ENCODE measurements around the gene GPATCH3.
"Not testable (repeated sequence)": the region's sequence is repeated elsewhere in the genome, so short reads cannot be mapped to it uniquely, and the experiment has no call there.

The GPATCH3 gene

DNA sequence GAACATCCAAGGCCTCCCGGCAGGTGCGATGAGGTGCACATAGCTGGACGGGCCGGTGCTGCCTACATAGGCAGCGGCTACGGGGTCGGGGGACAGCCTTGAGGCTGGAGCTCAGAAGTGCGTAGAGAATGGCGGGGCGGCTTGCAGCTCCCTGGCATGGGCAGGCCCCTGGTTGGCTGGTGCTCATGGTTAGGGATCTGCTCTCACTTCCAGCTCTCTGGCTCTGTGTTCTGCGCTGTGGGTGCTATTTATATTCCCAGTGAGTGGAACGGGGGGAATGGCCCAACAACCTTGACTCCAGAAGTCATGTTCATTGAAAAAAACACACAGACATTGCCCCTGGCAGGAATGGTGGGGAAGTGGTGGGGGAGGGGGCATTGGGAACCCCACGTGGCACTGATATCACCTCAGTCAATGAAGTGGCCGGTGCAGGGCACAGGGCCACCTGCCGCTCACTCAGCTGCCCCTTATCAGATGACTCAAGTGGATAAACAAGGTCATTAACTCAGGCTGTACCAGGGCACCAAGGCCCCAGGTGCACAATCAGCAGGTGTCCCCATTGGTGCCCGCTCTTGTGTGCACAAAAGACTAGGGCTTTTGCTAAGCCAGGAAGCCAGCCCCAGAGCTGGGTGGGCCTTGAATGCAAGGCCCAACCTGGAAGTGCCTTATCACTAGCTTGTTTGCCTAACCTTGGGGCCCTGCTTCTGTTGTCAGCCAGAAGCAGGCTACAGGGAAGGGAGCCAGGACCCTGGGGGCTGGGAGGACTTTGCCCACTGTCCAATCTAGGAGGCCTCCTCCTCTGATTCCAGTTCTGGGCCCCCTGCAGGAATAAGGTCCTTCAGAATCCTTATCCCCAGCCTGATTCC lies 13.7 kb upstream of the GPATCH3 start, which contains the start of gene NR0B2:
TSS of gene NR0B2 (minus strand) at position 222 of the 866 bp plus-strand sequence. CDS start at position 187, 35 bp downstream.
- no peak for DNase-seq (ENCODE audit: low read depth in 2 of 2, low spot score in 1 of 2)

DNA sequence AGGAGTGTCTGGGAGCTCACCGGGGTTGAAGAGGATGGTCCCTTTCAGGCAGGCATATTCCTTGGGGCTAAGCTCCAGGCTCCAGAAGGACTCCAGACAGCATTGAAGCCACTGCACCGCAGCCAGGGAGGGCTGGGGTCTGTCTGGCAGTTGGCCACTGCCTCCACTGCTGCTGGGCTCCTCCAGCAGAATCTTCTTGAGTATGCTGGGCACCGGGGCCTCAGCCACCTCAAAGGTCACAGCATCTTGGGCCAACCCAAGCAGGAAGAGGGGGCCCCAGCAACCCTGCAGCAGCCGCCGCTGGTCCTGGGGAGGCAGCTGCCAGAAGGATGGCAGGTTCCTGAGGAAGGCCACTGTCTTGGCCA lies 13.1 kb upstream of the GPATCH3 start:
- DNase-seq (ENCODE audit: low read depth in 2 of 2, low spot score in 1 of 2) = no peak

DNA sequence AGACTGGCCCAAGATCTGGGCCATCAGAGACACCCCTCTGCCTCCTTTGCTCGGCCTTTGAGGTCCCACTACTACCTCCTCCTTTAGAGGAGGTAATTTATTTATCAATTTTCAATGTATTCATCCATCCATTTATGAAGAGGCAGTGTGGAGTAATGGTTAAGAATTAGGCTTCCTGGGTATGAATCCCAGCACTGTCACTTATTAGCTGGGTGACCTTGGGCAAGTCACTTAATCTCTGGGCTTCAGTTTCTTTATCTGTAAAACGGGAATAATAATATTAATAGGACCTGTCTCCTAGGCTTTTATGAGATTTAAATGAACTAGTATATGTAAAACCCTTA lies 11.9 kb upstream of the GPATCH3 start:
- no peak for DNase-seq (ENCODE audit: low read depth in 2 of 2, low spot score in 1 of 2)

DNA sequence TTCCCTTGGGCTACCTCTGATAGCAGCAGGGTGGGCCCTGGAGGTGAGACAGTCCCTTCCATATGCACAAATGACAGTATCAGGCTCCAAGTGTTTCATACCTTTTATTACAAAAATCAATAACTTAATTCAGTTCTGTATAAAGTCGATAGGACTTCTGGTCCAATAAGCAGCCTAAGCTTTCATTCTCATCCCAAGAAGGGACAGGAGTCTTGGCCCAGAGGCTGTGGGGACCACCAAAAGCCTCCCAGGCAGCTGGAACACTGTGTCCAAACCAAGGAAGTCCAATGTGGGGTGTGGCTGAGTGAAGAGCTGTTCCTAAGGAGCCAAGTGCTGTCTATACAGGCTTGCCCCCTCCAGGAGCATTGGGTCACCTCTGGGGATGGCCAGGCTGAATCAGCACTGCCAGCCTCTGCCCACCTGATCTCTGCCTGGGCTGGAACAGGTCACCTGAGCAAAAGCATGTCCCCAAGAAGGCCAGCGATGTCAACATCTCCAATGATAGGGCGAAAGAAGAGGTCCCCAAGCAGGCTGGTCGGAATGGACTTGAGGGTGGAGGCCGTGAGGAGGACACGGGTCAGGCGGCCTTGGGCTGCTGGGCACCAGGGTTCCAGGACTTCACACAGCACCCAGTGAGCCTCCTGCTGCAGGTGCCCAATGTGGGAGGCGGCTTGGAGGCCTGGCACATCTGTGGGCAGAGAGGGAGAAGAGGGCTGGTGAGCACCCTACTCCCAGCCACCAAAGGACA lies 11.3 kb upstream of the GPATCH3 start:
- no peak for DNase-seq (ENCODE audit: low read depth in 2 of 2, low spot score in 1 of 2)

DNA sequence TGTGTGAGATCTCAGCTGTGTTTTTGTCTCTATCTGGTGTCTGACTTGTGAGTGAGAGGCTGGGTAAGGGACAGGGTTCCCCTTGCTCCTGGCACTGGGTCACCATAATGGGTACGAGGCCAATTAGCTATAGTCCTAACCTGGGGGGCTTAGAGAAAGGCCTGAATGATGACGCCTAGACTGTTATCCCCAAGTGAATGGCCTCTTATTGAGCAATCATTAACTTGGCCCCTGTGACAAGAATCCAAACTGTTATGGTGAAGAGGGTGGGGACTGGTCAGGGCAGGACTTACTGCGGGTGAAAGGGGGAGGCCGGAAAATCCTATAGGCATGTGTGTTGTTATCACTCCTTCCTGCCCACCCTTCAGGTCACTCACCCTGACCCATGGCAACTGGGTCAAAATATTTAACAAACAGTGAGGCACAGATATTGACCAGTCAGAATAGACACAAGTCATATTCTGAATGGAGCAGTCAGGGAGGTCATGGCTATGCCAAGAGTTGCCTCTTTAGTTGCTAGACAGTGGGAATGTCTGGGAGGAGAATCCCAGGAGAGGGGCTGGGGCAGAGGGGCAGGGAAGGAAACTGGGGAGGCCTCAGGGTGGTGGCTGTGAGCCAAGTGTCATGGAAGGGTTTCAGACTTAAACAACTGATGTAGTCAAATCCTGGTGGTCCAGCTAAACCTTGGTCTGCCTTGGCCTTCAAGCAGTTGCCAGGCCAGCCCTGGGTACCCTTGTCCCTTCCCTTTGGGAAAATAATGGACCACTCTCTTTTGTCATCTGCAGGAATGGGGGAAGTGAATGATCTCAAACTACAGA lies 10.3 kb upstream of the GPATCH3 start:
- no peak for DNase-seq (ENCODE audit: low read depth in 2 of 2, low spot score in 1 of 2)

DNA sequence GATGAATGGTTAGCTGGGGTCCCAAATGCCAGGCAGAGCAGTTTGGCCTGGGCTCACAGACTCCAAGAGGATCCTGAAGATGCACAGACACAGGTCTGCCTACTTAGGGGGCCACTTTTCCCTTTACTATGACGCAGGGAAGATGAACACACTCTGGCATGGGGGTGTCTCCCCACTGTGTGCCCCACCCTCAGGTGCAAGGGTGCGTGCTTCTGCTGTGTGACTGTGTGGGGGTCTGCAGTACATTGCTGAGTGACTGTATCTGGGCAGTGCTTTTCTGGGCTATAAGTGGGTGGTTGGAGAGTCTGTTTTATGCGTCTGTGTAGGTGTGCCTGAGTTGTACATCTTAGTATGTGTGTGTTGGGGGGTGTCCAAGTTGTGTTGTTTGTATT lies 9.7 kb upstream of the GPATCH3 start:
- no peak for DNase-seq (ENCODE audit: low read depth in 2 of 2, low spot score in 1 of 2)

DNA sequence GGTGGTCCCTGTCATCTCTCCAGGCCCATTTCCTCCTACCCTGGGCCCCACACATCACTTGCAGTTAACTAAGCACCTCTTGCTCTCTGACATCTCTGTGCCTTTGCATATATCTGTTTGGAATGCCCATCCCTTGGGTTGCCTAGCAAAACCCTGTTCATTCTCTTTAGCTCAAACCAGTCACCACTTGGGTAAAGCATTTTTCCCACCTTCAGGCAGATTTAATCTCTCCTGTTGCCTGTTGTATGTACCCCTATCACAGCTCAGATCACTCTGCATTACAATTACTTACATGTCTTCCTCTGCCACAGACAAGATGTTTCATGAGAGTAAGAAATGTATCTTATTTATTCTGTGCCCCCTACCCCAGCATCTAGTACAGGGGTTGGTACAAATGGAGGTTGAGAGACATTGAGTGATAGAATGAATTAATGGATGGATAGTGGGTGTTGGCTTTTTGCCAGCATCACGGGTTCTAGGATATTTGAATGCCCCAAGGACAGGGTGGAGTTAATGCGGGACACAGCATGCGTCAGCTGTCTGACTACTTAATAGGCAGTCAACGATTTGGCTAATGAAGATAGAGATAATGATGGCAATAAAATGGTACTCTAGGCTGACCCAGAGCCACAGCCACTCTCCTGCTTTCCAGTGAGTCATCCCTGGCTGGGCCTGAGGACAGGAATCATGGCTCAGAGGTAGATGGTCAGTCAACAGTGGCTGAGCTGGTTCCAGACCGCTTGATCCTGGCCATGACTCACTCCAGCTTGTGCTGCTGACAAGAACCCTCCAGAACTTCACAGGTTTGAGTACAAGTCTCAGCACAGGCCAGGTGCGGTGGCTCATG lies 7.0 kb upstream of the GPATCH3 start:
- DNase-seq (ENCODE audit: low read depth in 2 of 2, low spot score in 1 of 2) = no peak

DNA sequence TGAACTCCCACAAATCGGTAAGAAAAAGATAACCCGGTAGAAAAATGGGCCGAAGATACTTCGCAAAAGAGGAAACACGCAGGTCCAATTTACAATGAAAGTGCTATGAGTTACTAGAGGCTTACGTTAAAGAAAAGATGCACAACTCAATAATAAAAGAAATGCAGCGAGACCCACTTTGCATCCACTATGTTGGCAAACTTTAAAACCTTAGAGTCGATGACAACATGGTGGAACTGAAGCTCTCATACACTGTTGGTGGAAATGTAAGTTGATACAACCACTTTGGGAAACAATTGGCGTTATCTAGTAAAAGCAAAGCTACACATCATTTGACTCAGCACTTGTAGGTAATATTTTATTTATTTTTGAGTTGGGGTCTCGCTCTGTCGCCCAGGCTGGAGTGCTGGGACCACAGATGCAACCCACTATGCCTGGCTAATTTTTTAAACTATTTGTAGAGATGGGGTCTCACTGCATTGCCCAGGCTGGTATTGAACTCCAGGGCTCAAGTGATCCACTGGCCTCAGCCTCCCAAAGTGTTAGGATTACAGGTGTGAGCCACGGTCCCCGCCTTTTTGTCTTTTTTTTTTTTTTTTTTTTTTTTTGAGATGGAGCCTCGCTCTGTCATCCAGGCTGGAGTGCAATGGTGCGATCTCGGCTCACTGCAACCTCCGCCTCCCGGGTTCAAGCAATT lies 696 bp upstream of the GPATCH3 start:
- no peak for DNase-seq (ENCODE audit: low read depth in 2 of 2, low spot score in 1 of 2)

DNA sequence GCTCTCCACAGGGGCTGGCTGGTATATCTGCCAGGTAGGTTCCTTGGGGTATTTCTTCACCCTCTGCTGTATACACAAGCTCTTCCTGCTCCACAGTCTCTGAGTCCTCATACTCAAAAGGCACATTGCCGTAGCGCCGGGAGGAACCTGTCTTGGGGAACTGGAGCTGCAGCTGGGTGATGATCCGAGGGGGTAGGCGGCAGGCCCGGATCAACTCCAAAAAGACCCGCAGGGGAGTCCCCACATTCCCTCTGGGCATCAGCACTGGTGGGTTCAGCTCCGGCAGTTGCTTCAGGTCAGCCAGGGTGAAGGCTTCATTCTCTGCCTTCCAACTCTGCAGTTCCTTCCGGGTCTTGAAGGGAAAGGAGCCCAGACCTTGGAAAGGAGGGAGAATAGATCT lies 2.9 kb downstream of the GPATCH3 start:
- DNase-seq (ENCODE audit: low read depth in 2 of 2, low spot score in 1 of 2) = no peak

DNA sequence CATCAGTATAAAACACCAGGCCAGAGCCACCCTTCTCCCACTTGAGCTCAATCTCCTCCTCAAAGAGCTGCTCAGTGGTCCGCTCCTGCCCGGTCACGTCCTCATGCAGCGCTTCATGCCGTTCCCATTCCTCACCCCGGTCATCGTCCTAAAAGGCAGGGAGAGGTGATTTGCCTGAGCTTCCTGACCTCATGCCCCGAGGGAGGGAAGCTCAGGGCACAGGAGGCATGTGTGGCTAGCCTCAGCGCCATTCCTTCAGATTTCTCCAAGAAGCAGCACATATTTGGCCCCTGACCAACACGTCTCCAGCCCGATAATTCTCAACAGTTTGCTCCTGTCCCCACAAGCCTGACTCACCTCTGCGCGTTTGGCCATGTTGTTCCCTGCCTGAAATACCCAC lies 6.0 kb downstream of the GPATCH3 start:
- DNase-seq (ENCODE audit: low read depth in 2 of 2, low spot score in 1 of 2) = no peak

DNA sequence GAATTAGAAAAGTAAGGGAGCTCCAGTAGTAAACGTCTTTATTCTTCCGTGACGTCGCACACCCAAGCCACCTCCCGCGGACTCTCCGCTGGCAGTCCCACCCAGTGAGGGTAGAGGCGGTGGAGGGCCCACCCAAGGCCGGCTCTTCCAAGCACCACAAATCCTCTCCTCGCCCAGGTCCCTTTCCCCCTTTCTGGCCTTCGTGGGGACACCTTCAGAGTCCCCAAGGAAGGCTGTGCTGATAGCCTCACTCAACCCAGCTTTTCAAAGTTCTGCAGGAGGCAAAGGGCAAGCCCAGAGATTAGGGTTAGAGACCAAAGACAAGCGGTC lies 9.8 kb downstream of the GPATCH3 start:
- no peak for DNase-seq (ENCODE audit: low read depth in 2 of 2, low spot score in 1 of 2)

DNA sequence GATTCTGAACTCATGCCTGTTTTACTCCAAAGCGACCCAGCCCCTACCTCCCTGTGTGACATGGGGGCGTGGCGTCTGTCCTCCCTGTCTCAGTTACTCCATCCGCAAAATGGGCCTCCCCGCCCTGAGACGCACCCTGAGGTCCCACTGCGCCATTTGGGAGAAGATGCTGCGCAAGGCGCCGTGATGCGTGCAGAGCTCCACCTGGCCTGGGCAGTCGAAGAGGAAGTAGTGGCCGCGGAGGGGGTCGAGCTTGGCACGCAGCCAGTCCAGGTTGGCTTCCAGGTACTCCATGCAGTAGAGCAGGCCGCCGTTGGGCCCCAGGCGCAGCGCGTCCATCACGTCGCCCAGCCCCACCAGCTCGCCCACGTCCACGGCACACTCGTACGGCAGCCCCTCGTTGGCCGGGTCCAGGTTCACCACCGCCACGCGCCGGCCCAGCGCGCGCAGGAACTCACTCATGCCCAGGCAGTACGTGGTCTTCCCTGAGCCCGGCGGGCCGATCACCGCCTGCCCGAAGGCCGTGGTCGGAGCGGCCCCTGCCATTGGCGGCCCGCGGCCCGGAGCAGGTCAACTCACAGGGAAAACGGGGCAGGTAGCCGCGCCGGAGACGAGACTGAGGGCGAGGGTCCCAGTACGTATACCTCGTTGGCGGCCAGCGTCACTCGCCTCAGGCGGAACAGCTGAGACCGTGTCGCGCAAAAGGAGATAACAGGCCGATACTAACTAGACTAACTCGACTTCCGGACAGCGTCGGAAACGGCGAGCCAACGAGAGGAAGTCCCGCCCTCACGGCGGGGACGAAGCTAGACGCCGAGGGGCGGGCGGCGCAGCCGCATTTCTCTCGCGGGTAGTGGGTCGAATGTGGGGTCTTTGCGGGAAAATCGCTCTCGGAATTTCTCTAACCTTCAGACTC lies 10.5 kb downstream of the GPATCH3 start, which contains the start of gene GPN2:
TSS of gene GPN2 (minus strand) at position 733 of the 916 bp plus-strand sequence. CDS start at position 546, 187 bp downstream.
- DNase-seq (ENCODE audit: low read depth in 2 of 2, low spot score in 1 of 2) = peak; percentile 49 to 59

DNA sequence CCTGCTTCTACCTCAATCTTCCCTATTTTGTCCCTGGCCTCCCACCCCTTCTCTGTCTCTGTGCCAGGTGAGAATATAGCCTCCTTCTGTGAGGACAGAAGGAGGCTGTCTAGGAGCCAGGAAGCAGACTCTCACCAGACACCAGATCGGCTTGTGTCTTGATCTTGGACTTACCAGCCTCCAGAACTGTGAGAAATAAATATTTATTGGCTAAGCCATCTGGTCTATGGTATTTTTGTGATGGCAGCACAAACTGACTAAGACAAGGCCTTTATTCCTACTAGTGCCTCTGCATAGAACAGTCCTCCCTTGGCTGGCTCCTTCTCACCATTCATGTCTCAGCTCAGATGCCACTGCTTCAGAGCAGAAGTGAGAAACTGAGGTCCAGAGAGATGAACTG lies 12.0 kb downstream of the GPATCH3 start:
- DNase-seq (ENCODE audit: low read depth in 2 of 2, low spot score in 1 of 2) = no peak

DNA sequence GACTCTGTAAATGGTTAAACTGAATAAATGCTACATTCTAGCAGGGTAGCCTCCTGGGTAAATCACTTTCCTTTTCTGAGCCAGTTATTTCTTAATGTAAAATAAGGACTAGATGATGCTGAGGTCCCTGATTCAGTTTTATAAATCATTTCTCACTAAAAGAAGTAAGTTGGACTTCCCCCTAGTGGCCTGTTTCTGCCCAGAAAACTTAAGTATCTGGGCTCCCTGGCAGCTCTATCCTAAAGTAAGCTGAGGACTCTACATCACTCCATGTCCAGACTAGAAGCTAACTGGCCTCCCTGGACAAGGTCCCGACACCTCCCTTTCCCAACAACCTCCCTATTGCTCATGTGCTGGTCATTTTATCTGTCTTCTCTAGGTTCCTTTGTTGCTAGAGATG lies 13.1 kb downstream of the GPATCH3 start:
- DNase-seq (ENCODE audit: low read depth in 2 of 2, low spot score in 1 of 2) = no peak

DNA sequence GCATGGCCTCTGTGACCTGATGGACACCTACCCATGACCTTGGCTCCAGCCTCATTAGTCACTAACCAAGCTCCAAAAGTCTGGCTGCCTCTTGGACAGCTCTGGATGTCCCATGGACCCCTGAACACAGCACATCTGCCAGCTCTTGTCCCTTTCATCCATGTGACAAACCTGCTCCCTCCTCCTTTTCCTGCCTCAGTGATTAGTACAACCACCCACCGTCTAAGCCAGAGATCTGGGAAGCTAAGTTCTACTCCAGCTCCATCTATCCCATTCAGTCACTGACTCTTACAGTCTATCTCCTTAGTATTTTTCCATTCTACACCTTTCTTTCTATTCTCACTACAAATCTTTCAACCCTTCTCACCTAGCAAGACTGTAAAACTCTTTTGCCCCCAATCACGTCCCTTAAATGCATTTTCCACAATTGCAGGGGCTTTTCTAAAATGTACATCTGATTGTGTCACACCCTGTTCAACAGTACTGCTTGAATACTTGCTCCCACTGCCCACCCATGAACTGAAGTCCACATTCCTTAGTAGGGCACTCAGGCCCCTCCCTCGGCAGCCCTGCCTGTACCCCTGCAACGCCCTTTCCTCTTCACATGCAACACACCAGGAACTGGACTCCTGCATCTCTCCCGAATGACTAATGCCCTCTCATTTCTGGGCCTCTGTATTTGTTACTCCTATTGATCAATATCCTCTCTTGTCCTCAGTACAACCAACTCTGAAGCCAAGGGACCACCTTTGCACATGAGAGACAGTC lies 17.4 kb downstream of the GPATCH3 start:
- no peak for DNase-seq (ENCODE audit: low read depth in 2 of 2, low spot score in 1 of 2)

DNA sequence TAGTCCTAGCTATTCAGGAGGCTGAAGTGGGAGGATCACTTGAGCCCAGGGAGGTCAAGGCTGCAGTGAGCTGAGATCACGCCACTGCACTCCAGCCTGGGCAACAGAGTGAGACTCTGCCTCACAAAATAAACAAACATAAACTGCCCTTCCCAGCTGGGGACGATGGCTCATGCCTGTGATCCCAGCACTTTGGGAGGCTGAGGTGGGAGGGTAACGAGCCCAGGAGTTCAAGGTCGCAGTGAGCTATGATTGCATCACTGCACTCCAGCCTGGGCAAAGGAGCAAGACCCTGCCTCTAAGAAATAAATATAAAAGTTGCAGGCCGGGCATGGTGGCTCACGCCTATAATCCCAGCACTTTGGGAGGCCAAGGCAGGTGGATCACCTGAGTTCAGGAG lies 18.7 kb downstream of the GPATCH3 start:
- not testable (repeated sequence) for DNase-seq (ENCODE audit: low read depth in 2 of 2, low spot score in 1 of 2)

DNA sequence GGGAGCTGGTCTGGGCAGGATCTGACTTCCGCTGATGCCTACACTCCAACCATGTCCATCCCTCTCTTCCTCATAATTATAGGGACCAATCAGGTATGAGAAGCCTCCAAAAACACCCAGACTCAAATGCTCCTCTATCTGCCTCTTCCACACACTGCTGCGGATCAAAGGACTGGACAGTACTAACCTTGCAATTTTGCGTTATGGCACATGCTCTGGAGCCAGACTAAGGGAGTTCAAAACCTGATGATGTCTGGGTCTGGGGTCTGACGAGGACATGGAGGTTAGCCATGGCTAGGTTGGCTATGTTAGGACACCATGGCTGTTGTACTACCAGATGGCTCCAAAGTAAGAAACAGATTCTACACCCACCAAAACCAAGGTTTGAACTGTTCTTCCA lies 20.5 kb downstream of the GPATCH3 start:
- DNase-seq (ENCODE audit: low read depth in 2 of 2, low spot score in 1 of 2) = no peak

DNA sequence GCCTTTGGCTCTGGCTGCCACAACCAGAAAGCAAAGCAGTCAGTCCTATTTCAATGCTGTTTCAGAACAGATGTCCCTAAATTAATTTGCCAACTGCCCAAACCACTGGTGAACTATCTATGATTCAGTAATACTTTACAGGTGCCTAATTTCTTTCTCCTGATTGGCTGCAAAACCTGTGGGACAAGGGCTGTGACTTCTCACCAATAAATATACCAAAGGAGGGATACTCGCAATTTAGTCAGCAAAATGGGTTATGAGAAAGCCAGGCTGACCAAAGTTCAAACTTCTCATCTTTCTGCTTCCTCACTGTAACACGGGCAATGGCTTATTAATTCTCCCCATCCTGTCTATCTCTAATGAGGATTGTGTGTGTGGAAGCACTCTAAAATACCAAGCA lies 22.9 kb downstream of the GPATCH3 start:
- no peak for DNase-seq (ENCODE audit: low read depth in 2 of 2, low spot score in 1 of 2)
